HG02885 (cell line): ENCODE results near the gene SEC14L6.
"Not testable (repeated sequence)": the region's sequence is repeated elsewhere in the genome, so short reads cannot be mapped to it uniquely, and the experiment has no call there.

Source experiments
- ATAC-seq: cut with Tn5 transposase; IDR thresholded peaks from one replicate; pipeline ENCODE4 v1.9.1; 2021; ENCODE audit warnings: mild to moderate bottlenecking; ENCODE audit not compliant: unreplicated experiment, poor library complexity

Gene SEC14L6

GRCh38 chr22:30546616-30547015 lies at the start of gene SEC14L6:
TSS of gene SEC14L6 (minus strand) at chr22:30546741. CDS start at chr22:30546682, 59 bp downstream.
- ATAC-seq: no peak

- no peak for ATAC-seq
Observed at GRCh38 chr22:30596199-30596598, 49.7 kb upstream of the SEC14L6 start.

- not testable (repeated sequence) for ATAC-seq
Observed at GRCh38 chr22:30592360-30592713, 45.8 kb upstream of the SEC14L6 start.

GRCh38 chr22:30591588-30592359 lies 45.2 kb upstream of the SEC14L6 start, which contains the start of gene PES1:
TSS of gene PES1 (minus strand) at chr22:30591910. CDS start at chr22:30591833, 77 bp downstream.
- peak; percentile 97 for ATAC-seq

- no peak for ATAC-seq
Observed at GRCh38 chr22:30591191-30591587, 44.6 kb upstream of the SEC14L6 start.

GRCh38 chr22:30586414-30586813 lies 39.9 kb upstream of the SEC14L6 start:
- ATAC-seq: no peak

- ATAC-seq: no peak
Observed at GRCh38 chr22:30584441-30584840, 37.9 kb upstream of the SEC14L6 start.

- no peak for ATAC-seq
Observed at GRCh38 chr22:30582788-30583545, 36.4 kb upstream of the SEC14L6 start.

- no peak for ATAC-seq
Observed at GRCh38 chr22:30582051-30582450, 35.5 kb upstream of the SEC14L6 start.

GRCh38 chr22:30580896-30581295 lies 34.4 kb upstream of the SEC14L6 start:
- no peak for ATAC-seq

GRCh38 chr22:30578481-30578880 lies 31.9 kb upstream of the SEC14L6 start:
- ATAC-seq: no peak

- ATAC-seq: no peak
Observed at GRCh38 chr22:30575859-30576258, 29.3 kb upstream of the SEC14L6 start.

GRCh38 chr22:30574997-30575671 lies 28.6 kb upstream of the SEC14L6 start:
- no peak for ATAC-seq

- ATAC-seq: no peak
Observed at GRCh38 chr22:30574095-30574981, 27.8 kb upstream of the SEC14L6 start, which contains the start of gene GAL3ST1. TSS of gene GAL3ST1 (minus strand) at chr22:30574665. CDS start at chr22:30557392, 17,273 bp downstream.

GRCh38 chr22:30573594-30574094 lies 27.1 kb upstream of the SEC14L6 start:
- ATAC-seq: no peak

- no peak for ATAC-seq
Observed at GRCh38 chr22:30572840-30573593, 26.5 kb upstream of the SEC14L6 start.

GRCh38 chr22:30572210-30572609 lies 25.7 kb upstream of the SEC14L6 start:
- ATAC-seq: no peak

GRCh38 chr22:30569674-30570202 lies 23.2 kb upstream of the SEC14L6 start:
- ATAC-seq: no peak
